Epithelial cell of esophagus (primary cell): ENCODE measurements around the gene FYTTD1.

Source experiments
- DNase-seq: peaks from one replicate; pipeline ENCODE4 v3.0.0; 2010; ENCODE audit warnings: low read depth
- H3K4me3 ChIP-seq: 2 replicates; pipeline ENCODE4 v1.5.1; 2011; ENCODE audit warnings: mild to moderate bottlenecking, low read length, control low read depth
- CTCF ChIP-seq: IDR thresholded peaks from 2 replicates; pipeline ENCODE4 v1.5.1; 2011; ENCODE audit warnings: low read depth, mild to moderate bottlenecking, low read length, control low read depth, inconsistent platforms; ENCODE audit not compliant: insufficient read depth; ENCODE audit errors: missing control alignments

Gene FYTTD1

GRCh38 chr3:197835509-197835908, 85.8 kb downstream of the FYTTD1 start:
- TF ChIP-seq CTCF = no peak
- DNase-seq = no peak
- H3K4me3 ChIP-seq = no peak overlapping the region

GRCh38 chr3:197836244-197836643, 86.6 kb downstream of the FYTTD1 start:
- no peak for DNase-seq
- no peak for TF ChIP-seq CTCF
- no peak overlapping the region for H3K4me3 ChIP-seq
